Transverse colon (tissue), 4 donors: ENCODE data around the gene KCNAB2.

Experiments used
- EP300 ChIP-seq: sonication (generic); formaldehyde crosslinking; IDR thresholded peaks from one replicate; pipeline ENCODE4 v1.6.1; 2017; ENCODE audit warnings: antibody characterized with exemption, low read depth
- POLR2A ChIP-seq: fragments of 450-650 bp; IDR thresholded peaks from one replicate; pipeline ENCODE4 v1.6.1; 2016; ENCODE audit warnings: antibody characterized with exemption, mild to moderate bottlenecking, moderate library complexity
- POLR2AphosphoS5 ChIP-seq, 3 donors: sonication (generic); formaldehyde crosslinking; IDR thresholded peaks; one replicate each; pipeline ENCODE4 v1.6.1; 2016; ENCODE audit warnings: antibody characterized with exemption in 3 of 3
- TF ChIP-seq, protein P1 (sequence below), 5 experiments: fragments of 200-600 bp in 3 of 5; fragments of 450-650 bp in 2 of 5; sonication (generic) in 3 of 5; IDR thresholded peaks; 1 replicate in 2 of 5; 2 replicates in 3 of 5; pipeline ENCODE4 v1.5.1; 2016 to 2017; ENCODE audit warnings: antibody characterized with exemption in 5 of 5, inconsistent platforms in 3 of 5, mild to moderate bottlenecking in 2 of 5, moderate library complexity in 1 of 5

DNA sequence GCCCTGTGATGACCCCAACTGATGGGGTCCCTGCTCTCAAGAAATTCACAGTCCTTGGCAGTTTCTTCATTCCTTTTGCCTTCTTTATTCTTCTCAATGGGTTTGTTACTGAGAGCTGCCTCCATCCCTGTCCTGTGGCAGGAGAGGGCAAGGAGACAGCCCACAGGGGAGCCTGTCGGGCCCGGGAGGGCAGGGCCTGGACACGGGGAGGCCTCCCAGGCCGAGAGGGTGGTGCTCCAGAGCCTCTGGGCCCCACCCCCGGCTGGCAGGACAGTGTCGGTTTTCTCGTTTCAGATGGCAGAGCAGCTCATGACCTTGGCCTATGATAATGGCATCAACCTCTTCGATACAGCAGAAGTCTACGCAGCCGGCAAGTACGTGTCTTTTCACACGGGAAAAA, 36.2 kb downstream of the KCNAB2 start:
- TF ChIP-seq, protein P1, sequence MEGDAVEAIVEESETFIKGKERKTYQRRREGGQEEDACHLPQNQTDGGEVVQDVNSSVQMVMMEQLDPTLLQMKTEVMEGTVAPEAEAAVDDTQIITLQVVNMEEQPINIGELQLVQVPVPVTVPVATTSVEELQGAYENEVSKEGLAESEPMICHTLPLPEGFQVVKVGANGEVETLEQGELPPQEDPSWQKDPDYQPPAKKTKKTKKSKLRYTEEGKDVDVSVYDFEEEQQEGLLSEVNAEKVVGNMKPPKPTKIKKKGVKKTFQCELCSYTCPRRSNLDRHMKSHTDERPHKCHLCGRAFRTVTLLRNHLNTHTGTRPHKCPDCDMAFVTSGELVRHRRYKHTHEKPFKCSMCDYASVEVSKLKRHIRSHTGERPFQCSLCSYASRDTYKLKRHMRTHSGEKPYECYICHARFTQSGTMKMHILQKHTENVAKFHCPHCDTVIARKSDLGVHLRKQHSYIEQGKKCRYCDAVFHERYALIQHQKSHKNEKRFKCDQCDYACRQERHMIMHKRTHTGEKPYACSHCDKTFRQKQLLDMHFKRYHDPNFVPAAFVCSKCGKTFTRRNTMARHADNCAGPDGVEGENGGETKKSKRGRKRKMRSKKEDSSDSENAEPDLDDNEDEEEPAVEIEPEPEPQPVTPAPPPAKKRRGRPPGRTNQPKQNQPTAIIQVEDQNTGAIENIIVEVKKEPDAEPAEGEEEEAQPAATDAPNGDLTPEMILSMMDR (IDR thresholded peaks at IDR 0.05): no peak
- no peak for TF ChIP-seq POLR2A
- TF ChIP-seq POLR2AphosphoS5 (IDR thresholded peaks at IDR 0.05): no peak
- TF ChIP-seq EP300: no peak
